ENCODE measurements around the gene GINM1. TPM values are rescaled to one million over a fixed set of nuclear protein-coding genes. Genes with fewer than 3 reads are reported as not detected.

The GINM1 gene
- 31.8 and 43.0 TPM in 2 replicates for total RNA-seq

GRCh38 chr6:149565527-149566409 lies at the start of gene GINM1:
Gene GINM1 (plus strand): TSS chr6:149566375. CDS start chr6:149566415, 40 bp downstream.

GRCh38 chr6:149545754-149546471 lies 20.3 kb upstream of the GINM1 start, which contains the start of gene PPIL4:
Gene PPIL4 (minus strand): TSS chr6:149546043. CDS start chr6:149546005, 38 bp downstream.

Other genes starting within 250 kb of the GINM1 start
- gene TAB2, start 248.7 kb upstream of the GINM1 start, total RNA-seq, result 25.7 and 35.5 TPM in 2 replicates
- 4.8 TPM in 1 of 2 replicates, not detected in the other for gene SUMO4, start 166.1 kb upstream of the GINM1 start, total RNA-seq
- gene ZC3H12D, start 81.4 kb upstream of the GINM1 start, total RNA-seq, result not detected in 2 replicates
- gene PPIL4, start 20.3 kb upstream of the GINM1 start, total RNA-seq, result 21.5 and 32.4 TPM in 2 replicates
- 16.0 and 19.7 TPM in 2 replicates for gene KATNA1, start 82.3 kb downstream of the GINM1 start, total RNA-seq
- 13.3 and 19.3 TPM in 2 replicates for gene LATS1, start 151.7 kb downstream of the GINM1 start, total RNA-seq
- gene NUP43, start 180.2 kb downstream of the GINM1 start, total RNA-seq, result 19.6 and 21.3 TPM in 2 replicates
- gene PCMT1, start 183.4 kb downstream of the GINM1 start, total RNA-seq, result 90.1 and 121 TPM in 2 replicates

Measured in epithelial cell of alveolus of lung (primary cell).